Adrenal gland (tissue), 5 donors: ENCODE measurements around the gene CLEC16A.

Experiments used
- CTCF ChIP-seq, 6 experiments: fragments of 450-650 bp in 4 of 6; fragments of 200-600 bp in 2 of 6; sonication (generic) in 1 of 6; IDR thresholded peaks; 1 replicate in 5 of 6; 2 replicates in 1 of 6; pipeline versions ENCODE4 v1.5.1 to v1.8.0; 2016 to 2021; ENCODE audit warnings: antibody characterized with exemption in 6 of 6, mild to moderate bottlenecking in 2 of 6, moderate library complexity in 1 of 6
- POLR2A ChIP-seq, 2 donors: fragments of 450-650 bp; IDR thresholded peaks; one replicate each; pipeline ENCODE4 v1.6.1; 2017; ENCODE audit warnings: antibody characterized with exemption in 2 of 2, mild to moderate bottlenecking in 2 of 2, moderate library complexity in 1 of 2
- donor health status: DM: no; HTN: no; CAD: no.

- TF ChIP-seq CTCF (IDR thresholded peaks at IDR 0.05) (no peak), POLR2A (IDR thresholded peaks at IDR 0.05) (no peak)
These were observed 226.5 kb downstream of the CLEC16A start for GRCh38 chr16:11170696-11171447.
